Loucy (cell line): ENCODE measurements around the gene SAMD14.
"Not testable (repeated sequence)": the region's sequence is repeated elsewhere in the genome, so short reads cannot be mapped to it uniquely, and the experiment has no call there.

Source experiments
- H2AFZ ChIP-seq: fragments of 200-600 bp; sonication (generic); 2 replicates; pipeline ENCODE4 v1.6.0; 2016; ENCODE audit warnings: antibody characterized with exemption, mild to moderate bottlenecking, low read length, moderate library complexity
- H3F3A ChIP-seq: fragments of 200-600 bp; 2 replicates; pipeline ENCODE4 v1.6.0; 2016; ENCODE audit warnings: antibody characterized with exemption, low read depth, mild to moderate bottlenecking
- H3K27me3 ChIP-seq: fragments of 200-600 bp; sonication (generic); 2 replicates; pipeline ENCODE4 v1.6.1; 2014; ENCODE audit warnings: low read length, mild to moderate bottlenecking; ENCODE audit not compliant: insufficient read depth, poor library complexity, severe bottlenecking
- H3K36me3 ChIP-seq: fragments of 200-600 bp; sonication (generic); 2 replicates; pipeline ENCODE4 v1.6.1; 2016; ENCODE audit warnings: low read length; ENCODE audit not compliant: insufficient read depth
- H3K4me1 ChIP-seq: fragments of 200-600 bp; sonication (generic); 2 replicates; pipeline ENCODE4 v1.5.1; 2014; ENCODE audit warnings: low read length, mild to moderate bottlenecking; ENCODE audit not compliant: insufficient read depth, poor library complexity, severe bottlenecking
- H3K4me2 ChIP-seq: fragments of 200-600 bp; sonication (generic); 2 replicates; pipeline ENCODE4 v1.6.0; 2014; ENCODE audit warnings: antibody characterized with exemption, low read length, low read depth, mild to moderate bottlenecking; ENCODE audit not compliant: poor library complexity, severe bottlenecking
- H3K4me3 ChIP-seq: fragments of 200-600 bp; sonication (generic); 2 replicates; pipeline ENCODE4 v1.5.1; 2014; ENCODE audit warnings: low read length, mild to moderate bottlenecking, mixed read lengths; ENCODE audit not compliant: poor library complexity, severe bottlenecking
- H3K79me2 ChIP-seq: fragments of 200-600 bp; sonication (generic); 2 replicates; pipeline ENCODE4 v1.6.1; 2014; ENCODE audit warnings: low read length; ENCODE audit not compliant: insufficient read depth
- H3K9ac ChIP-seq: fragments of 200-600 bp; sonication (generic); 2 replicates; pipeline ENCODE4 v1.6.0; 2014; ENCODE audit warnings: mild to moderate bottlenecking, low read depth, low read length, moderate library complexity; ENCODE audit not compliant: poor library complexity, severe bottlenecking
- H3K9me2 ChIP-seq: fragments of 200-600 bp; sonication (generic); replicated peaks from 2 replicates; pipeline ENCODE4 v1.6.1; 2016; ENCODE audit warnings: low read depth, low read length, mixed read lengths
- H3K9me3 ChIP-seq: fragments of 200-600 bp; sonication (generic); 2 replicates; pipeline ENCODE4 v1.6.1; 2014; ENCODE audit warnings: mild to moderate bottlenecking, antibody characterized with exemption, low read length, low read depth; ENCODE audit not compliant: insufficient read depth
- H4K20me1 ChIP-seq: fragments of 200-600 bp; sonication (generic); 2 replicates; pipeline ENCODE4 v1.6.0; 2014; ENCODE audit warnings: antibody characterized with exemption, low read length, mild to moderate bottlenecking; ENCODE audit not compliant: insufficient read depth, poor library complexity, severe bottlenecking
- CTCF ChIP-seq: fragments of 200-600 bp; sonication (generic); conservative IDR thresholded peaks from 2 replicates; pipeline ENCODE4 v1.5.1; 2014; ENCODE audit warnings: mild to moderate bottlenecking, antibody characterized with exemption, low read length
- EZH2phosphoT487 ChIP-seq: fragments of 200-600 bp; IDR thresholded peaks from 2 replicates; pipeline ENCODE4 v1.6.1; 2018; ENCODE audit warnings: antibody characterized with exemption, mild to moderate bottlenecking, moderate library complexity, borderline replicate concordance

SAMD14 gene

GRCh38 chr17:50062293-50063243 lies 67.4 kb downstream of the SAMD14 start:
- no peaks in the 10 kb centered on the region for H3K27me3 ChIP-seq
- H3K4me3 ChIP-seq = no peak overlapping the region
- no peak overlapping the region for H3K4me2 ChIP-seq
- no peaks in the 10 kb centered on the region for H3F3A ChIP-seq
- H2AFZ ChIP-seq = no peak overlapping the region
- H3K9me3 ChIP-seq = no peaks in the 10 kb centered on the region
- no peak for TF ChIP-seq EZH2phosphoT487
- TF ChIP-seq CTCF = no peak
- no peaks in the 10 kb centered on the region for H3K9me2 ChIP-seq
- peaks cover 23% of the 10 kb centered on the region for H3K4me1 ChIP-seq
- H3K79me2 ChIP-seq = peaks cover 8% of the 10 kb centered on the region; the same call in 1 of the 2 replicates
- no peaks in the 10 kb centered on the region for H3K36me3 ChIP-seq
- H4K20me1 ChIP-seq = peaks cover 5% of the 10 kb centered on the region
- H3K9ac ChIP-seq = no peak overlapping the region

GRCh38 chr17:50061713-50062045 lies 68.3 kb downstream of the SAMD14 start:
- not testable (repeated sequence) for H3K9me2 ChIP-seq, H3K27me3 ChIP-seq, H3F3A ChIP-seq, H3K9ac ChIP-seq, H3K9me3 ChIP-seq, H3K4me3 ChIP-seq, H4K20me1 ChIP-seq, H2AFZ ChIP-seq, H3K4me2 ChIP-seq, H3K36me3 ChIP-seq
- peaks cover 29% of the 10 kb centered on the region for H3K4me1 ChIP-seq
- peaks cover 12% of the 10 kb centered on the region; the same call in 1 of the 2 replicates for H3K79me2 ChIP-seq

GRCh38 chr17:50060951-50061712 lies 68.8 kb downstream of the SAMD14 start:
- no peaks in the 10 kb centered on the region for H3K36me3 ChIP-seq
- H3K9ac ChIP-seq = no peak overlapping the region
- no peak overlapping the region for H3K4me2 ChIP-seq
- no peak for TF ChIP-seq EZH2phosphoT487
- TF ChIP-seq CTCF = no peak
- no peak overlapping the region for H3K4me3 ChIP-seq
- H2AFZ ChIP-seq = no peak overlapping the region
- H4K20me1 ChIP-seq = peaks cover 5% of the 10 kb centered on the region
- no peaks in the 10 kb centered on the region for H3F3A ChIP-seq
- no peaks in the 10 kb centered on the region for H3K27me3 ChIP-seq
- H3K79me2 ChIP-seq = peaks cover 13% of the 10 kb centered on the region; the same call in 1 of the 2 replicates
- peaks cover 34% of the 10 kb centered on the region for H3K4me1 ChIP-seq
- no peaks in the 10 kb centered on the region for H3K9me3 ChIP-seq
- H3K9me2 ChIP-seq = no peaks in the 10 kb centered on the region
